GM23338 (cell line): Measurements from ENCODE around the gene SURF4.

Experiments
- EZH2 ChIP-seq: fragments of 200-600 bp; sonication (generic); IDR thresholded peaks from one replicate; pipeline ENCODE4 v1.8.0; 2017; ENCODE audit warnings: antibody characterized with exemption, mild to moderate bottlenecking, low read depth; ENCODE audit not compliant: unreplicated experiment
- JUNB ChIP-seq: IDR thresholded peaks from one replicate; pipeline ENCODE4 v1.6.1; 2016; ENCODE audit warnings: antibody characterized with exemption; ENCODE audit not compliant: unreplicated experiment
- TF ChIP-seq, protein P1 (sequence below), 2 experiments: fragments of 200-600 bp in 1 of 2; sonication (generic) in 1 of 2; conservative IDR thresholded peaks; 2 replicates each; pipeline versions ENCODE4 v1.5.1 to v1.6.1; 2016 to 2017; ENCODE audit warnings: antibody characterized with exemption in 2 of 2, low read depth in 2 of 2, mild to moderate bottlenecking in 2 of 2, moderate library complexity in 1 of 2

DNA sequence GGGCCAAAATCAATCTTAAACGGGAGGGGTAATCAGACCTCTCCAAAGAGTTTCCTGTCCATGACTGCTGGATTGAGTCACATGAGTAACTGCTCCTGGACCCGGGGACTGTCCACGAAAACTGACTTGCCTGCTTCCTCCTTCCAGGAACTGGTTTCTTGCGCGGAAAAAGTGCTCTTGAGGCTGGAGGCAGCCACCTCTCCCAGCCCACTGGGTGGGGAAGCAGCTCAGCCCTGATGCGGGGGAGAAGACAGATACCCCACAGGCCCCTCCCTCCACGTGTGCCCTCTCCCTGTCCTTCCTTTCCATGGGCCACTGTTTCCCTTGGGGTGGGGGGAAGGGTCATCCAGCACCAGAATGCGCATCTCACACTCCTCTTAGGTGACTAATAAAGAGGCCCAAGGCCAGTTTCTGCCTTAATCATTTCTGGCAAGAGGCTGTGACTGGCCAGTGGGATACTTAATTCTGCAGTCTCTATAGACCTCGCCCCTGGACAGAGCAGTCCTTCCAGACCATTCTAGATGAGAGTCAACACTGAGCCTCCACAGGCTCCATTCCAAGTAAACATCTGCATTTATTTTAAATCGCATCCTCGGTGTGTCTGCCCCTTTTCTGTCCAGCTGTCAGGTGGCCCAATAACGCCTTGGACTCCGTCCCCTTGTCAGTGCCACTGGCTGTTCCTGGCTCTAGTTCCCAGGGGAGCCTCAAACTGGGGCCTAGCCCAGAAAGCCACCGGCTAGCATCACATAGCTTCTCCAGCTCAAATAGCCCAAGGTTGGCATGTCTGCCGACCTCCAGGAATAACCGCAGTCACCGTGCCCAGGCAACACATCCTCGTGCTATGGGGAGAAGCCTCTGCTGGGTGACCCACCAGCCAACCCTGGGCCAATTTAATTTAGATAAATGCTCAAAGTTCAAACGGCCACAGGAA lies 29.9 kb upstream of the SURF4 start:
- TF ChIP-seq, protein P1, sequence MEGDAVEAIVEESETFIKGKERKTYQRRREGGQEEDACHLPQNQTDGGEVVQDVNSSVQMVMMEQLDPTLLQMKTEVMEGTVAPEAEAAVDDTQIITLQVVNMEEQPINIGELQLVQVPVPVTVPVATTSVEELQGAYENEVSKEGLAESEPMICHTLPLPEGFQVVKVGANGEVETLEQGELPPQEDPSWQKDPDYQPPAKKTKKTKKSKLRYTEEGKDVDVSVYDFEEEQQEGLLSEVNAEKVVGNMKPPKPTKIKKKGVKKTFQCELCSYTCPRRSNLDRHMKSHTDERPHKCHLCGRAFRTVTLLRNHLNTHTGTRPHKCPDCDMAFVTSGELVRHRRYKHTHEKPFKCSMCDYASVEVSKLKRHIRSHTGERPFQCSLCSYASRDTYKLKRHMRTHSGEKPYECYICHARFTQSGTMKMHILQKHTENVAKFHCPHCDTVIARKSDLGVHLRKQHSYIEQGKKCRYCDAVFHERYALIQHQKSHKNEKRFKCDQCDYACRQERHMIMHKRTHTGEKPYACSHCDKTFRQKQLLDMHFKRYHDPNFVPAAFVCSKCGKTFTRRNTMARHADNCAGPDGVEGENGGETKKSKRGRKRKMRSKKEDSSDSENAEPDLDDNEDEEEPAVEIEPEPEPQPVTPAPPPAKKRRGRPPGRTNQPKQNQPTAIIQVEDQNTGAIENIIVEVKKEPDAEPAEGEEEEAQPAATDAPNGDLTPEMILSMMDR (conservative IDR thresholded peaks at IDR 0.05; ENCODE audit: low read depth in 2 of 2): no peak
- no peak for TF ChIP-seq EZH2
- TF ChIP-seq JUNB: no peak
